Suppressor macrophage treated with lipopolysaccharide for 4 hours (primary cell): ENCODE measurements around the gene HDAC4.

Experiments
- DNase-seq: peaks from one replicate; pipeline ENCODE4 v3.0.0-alpha.2; 2020

HDAC4 gene

GRCh38 chr2:239194731-239195317 lies 206.0 kb downstream of the HDAC4 start:
- no peak for DNase-seq

- no peak for DNase-seq
Observed at GRCh38 chr2:239193925-239194677, 206.7 kb downstream of the HDAC4 start.

GRCh38 chr2:239193401-239193811 lies 207.4 kb downstream of the HDAC4 start:
- no peak for DNase-seq

- DNase-seq: no peak
Observed at GRCh38 chr2:239192975-239193374, 207.8 kb downstream of the HDAC4 start.

GRCh38 chr2:239192456-239192855 lies 208.4 kb downstream of the HDAC4 start:
- DNase-seq: no peak

- no peak for DNase-seq
Observed at GRCh38 chr2:239190921-239191885, 209.6 kb downstream of the HDAC4 start.

DNA sequence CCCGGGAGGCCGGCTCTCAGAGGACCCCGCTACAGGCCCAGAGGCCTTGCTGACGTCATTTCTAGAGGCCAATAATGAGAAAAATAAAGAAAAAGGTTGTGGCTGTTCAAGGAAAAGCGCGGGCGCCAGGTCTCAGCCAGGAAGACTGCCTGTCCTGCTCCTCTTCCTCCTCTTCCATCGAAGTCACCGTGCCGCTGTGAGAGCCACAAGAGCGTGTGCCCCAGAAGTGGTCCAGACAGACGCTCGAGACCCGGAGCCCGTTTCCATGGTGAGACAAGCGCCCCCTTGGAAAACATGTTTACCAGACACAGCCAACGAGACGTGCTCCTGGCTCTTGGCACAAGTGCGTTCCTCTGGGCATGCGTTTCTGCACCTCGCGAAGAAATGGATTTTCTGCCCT lies 210.5 kb downstream of the HDAC4 start:
- DNase-seq: no peak

DNA sequence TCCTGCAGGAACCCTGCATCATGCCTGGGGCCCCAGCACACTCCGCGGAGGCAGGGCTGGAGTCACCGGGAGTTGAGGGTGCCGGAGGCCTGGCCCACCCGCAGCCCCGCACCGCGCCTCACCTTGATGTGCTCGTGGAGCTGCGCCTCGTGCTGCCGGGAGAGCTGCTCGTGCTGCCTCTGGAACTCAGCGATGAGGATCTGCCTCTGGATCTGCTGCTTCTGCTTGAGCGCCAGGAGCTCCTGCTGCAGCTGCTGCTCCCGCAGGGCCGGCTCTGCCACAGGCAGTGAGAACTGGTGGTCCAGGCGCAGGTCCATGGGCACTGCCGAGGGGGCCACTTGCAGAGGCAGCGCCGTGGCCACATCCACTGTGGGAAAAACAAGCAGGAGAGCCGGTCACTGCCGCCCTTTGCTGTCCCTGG lies 211.1 kb downstream of the HDAC4 start:
- DNase-seq: no peak

- no peak for DNase-seq
Observed at GRCh38 chr2:239188536-239188935, 212.3 kb downstream of the HDAC4 start.

DNA sequence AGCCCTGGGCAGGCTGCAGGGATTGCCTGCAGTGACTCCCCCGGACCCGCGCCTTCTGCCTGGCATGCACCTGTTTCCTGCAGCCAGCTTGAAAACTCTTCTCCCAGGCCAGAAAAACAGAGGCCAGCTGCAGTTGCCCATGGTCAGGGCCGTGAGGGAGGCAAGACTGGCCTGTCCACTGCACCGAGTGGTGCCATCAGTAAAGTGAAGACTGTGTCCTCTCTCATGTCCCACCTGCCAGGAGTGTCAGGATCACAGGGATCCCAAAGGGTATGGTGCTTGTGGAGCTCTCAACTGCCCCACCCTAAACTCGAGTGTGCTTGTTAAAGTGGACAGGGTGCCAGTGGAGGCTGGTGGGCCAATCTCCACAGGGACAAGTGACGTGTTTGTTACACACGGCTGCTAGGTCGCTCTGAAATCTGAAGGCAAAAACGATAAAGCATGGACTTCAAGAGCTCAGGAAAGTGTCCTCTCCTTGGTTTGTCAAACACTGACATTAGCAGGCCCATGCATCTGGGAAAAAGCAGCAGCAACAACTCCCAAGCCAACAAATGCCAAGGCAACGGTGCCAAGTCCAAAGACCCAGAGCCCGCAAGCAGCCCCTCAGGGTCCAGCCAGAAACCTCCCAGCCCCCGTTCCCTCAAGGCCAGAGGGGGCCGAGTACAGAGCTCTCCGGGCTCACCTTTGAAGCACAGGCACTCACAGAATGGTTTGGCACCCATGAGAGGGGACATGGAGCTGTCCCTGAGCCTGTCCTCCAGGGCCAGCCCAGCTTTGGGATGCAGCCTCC lies 213.2 kb downstream of the HDAC4 start:
- DNase-seq: no peak

GRCh38 chr2:239186516-239187357 lies 214.1 kb downstream of the HDAC4 start:
- no peak for DNase-seq

DNA sequence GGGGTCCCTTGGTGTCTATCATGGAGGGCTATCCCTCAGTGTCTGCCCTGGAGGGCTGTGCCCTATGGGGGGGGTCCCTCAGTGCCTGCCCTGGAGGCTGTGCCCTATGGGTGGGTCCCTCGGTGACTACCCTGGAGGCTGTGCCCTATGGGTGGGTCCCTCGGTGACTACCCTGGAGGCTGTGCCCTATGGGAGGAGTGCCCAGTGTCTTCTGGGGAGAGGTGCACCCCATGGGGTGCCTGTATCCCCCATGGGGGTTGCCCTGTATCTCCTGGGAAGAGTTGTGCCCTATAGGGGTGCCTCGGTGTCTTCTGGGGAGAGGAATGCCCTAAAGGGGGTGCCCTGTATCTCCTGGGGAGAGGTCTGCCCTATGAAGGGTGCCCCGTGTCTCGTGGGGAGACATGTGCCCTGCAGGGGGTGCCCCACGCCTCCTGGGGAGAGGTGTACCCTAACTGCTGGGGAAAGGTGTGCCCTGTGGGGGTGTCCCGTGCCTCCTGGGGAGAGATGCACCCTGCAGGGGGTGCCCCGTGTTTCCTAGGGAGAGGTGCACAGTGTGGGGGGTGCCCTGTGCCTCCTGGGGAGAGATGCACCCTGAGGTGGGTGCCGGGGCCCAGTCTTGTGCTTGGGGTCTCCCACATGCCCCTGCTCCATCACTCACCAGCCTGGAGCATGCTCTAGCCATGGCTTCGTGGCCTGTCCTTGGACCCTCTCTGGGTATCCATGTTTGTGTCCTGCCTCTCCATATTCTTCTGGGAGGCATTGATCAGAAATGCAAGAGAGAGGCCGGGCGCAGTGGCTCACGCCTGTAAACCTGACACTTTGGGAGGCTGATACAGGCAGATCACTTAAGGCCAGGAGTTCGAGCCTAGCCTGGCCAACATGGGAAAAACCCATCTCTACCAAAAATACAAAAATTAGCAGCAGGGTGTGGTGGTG lies 215.6 kb downstream of the HDAC4 start:
- DNase-seq: no peak

GRCh38 chr2:239184179-239184578 lies 216.6 kb downstream of the HDAC4 start:
- DNase-seq: no peak

- no peak for DNase-seq
Observed at GRCh38 chr2:239182981-239183791, 217.6 kb downstream of the HDAC4 start.

DNA sequence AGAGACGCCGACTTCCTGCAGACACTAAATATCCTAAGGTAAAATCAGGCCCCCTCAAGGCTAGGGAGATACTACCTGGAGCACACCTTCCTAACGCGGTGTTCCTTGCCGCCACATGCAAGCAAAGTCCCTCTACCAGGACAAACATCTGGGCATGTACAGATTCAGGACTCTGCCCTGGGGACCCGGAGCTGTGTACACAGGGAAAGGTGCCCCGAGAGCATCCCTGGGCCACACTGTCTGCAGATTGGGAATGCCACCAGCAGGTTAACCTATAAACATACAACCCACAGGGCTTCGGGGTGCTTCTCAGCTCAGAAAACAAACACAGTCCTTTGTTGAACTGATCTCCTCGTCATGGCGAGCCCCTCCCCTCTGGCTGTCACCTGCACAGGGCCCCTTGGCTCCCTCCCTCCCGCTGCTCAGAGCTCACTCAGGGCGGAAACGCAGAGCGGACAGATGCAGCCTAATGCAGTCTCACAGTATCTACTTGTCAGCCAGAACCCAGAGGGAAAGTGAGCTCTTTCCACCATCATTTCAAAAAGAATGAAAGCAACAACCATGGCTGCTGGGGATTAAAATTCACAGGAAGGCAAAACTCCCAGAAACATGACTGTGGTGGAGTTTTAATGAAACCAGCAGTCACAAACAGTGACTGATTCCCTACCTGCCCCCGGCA lies 218.8 kb downstream of the HDAC4 start:
- no peak for DNase-seq

DNA sequence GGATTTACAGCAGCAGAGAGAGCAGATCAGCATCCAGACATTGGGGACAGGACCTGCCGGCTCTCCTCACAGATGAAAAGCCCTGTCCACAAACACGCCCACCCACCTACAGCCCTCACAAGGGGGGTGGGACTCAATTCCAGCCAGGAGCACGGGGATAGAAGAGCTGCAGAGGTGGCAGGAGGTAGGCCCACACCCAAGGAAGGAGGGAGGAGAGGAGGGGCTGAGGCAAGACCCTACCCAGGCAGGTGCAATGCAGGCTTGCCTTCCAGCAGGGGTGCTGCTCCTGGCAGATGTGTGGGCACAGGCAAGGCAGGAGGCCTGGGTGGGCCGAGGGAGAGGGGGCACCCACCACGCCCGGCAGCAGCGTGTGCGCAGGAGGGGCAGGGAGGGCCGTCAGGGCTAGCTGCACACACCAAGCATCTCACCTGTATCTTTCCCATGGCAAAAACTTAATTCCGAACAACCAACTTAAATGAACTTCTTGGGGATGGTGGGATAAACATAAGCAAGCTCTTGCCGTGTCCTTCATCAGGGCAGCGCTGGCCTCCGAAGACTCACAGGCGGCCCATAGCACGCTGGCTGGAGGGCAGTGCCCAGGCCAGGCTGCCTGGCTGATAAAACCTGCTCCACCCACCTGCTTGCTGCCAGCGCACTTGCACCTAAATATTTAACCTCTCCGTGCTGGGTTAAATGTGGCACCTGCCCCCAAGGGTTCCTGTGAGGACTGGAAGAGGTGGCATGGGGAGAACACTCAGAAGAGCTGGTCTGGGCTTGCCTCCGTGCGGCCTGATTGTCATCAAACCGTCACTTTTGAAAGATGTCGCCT lies 219.5 kb downstream of the HDAC4 start:
- no peak for DNase-seq

GRCh38 chr2:239180526-239181073 lies 220.2 kb downstream of the HDAC4 start:
- DNase-seq: no peak

DNA sequence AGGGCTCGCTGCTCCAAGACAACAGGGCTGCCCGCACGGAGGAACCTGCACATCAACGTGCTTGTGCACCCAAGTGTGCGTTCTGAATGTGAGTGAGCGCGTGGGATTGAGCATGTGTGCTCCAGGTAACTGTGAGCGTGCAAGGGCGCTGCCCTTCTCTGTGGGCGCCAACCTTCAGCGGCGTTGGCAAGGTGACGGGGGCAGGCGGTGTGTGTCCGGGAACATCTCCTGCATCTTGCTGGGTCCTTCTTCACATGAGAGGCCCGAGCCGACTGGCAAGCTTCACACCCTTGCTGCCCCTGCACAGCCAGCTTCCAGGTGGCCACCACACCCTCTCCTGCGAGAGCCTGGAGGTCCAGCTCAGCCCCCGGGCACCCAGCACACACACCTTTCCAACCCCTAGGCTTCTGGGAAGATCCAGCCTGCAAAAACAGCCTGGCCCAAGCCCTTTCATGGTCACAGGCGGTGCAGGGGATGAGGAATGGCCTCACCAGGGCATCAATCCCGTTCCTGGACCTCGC lies 220.9 kb downstream of the HDAC4 start:
- no peak for DNase-seq
